Islet precursor cell (in vitro differentiated cells): Measurements from ENCODE around the gene TRABD2A.
"Not testable (repeated sequence)": the region's sequence is repeated elsewhere in the genome, so short reads cannot be mapped to it uniquely, and the experiment has no call there.

Source experiments
- DNase-seq: peaks from one replicate; pipeline ENCODE4 v3.0.0-alpha.2; 2018

The TRABD2A gene

DNA sequence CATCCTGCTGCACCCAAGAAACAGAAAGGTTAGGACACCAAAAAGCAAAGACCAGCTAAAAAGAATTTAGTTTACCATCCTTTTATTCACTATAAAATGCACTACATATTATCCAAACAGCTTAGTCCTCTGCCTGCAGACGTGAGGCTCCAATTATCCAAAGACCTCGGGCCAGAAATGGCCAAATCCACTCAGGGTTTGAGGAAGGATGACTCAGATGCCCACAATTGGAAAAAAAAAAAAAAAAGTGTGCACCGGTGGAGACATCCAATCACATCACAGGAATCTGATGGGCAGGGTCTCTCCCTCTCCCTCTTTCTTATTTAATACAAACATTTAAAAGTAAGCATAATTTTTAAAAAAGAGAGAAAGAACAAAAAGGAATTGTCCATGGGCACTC lies 65.7 kb downstream of the TRABD2A start:
- DNase-seq: no peak

DNA sequence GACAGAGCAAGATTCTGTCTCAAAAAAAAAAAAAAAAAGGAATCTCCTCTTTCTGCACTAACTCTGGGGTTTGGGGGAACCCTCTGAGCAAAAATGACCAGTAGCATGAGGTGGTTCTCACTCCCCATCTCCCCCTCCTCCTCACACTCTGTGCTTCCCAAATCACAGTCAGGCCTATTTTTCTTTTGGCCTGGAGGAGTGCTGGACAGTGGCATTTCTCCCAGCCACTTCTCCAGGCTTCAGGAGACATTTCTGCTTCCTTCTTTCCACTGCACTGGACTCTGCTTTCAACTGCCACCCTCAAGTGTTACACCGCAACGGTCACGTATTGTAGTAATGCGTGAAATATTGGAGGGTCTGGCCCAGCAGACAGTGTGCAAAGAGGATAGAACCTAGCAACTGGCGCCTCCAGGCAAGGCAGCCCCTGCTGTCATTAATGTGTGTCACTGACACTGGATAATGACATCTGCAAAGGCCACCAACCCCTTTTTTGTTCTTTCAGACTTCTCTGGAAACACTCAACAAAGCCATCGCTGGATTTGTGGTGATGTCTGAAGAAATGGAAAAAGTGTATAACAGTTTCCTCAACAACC lies 68.9 kb downstream of the TRABD2A start:
- DNase-seq: no peak

DNA sequence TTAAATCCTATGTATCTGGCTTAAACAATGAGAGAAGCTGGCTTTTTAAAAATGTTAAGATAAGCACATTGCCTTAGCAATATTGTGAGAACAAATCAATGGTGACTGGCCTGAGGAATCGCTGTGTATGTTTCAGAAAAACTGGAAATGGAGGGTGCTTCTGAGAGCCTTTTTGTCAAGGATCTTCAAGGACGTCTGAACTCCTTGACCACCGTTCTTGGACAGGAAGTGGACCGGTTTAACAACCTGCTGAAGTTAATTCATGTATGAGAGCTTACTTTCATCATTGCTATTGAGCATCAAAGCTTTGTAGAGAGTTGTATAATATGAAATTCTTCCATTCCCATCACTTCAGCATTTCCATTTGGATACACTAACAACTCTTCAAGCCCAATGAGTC lies 72.6 kb downstream of the TRABD2A start:
- no peak for DNase-seq

DNA sequence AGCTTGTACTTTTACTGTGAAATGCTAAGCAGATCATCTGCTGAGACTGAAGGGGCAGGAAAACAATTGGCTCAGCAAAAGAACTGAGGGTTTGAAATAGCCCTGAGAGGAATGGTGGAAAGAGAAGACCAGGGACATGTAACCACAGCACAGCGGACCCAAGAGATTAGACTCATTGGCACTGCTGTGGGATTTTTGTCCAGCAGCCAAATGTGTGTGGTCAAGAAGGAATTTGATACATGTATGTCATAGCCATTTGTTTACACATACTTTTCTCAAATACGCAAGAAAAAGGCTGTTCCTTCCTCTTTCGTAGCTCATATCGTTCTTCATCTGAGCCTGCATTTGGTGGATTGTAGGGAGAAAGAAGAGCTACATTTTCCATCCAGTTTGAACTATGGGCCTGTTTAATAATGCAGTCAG lies 73.8 kb downstream of the TRABD2A start:
- DNase-seq: no peak

DNA sequence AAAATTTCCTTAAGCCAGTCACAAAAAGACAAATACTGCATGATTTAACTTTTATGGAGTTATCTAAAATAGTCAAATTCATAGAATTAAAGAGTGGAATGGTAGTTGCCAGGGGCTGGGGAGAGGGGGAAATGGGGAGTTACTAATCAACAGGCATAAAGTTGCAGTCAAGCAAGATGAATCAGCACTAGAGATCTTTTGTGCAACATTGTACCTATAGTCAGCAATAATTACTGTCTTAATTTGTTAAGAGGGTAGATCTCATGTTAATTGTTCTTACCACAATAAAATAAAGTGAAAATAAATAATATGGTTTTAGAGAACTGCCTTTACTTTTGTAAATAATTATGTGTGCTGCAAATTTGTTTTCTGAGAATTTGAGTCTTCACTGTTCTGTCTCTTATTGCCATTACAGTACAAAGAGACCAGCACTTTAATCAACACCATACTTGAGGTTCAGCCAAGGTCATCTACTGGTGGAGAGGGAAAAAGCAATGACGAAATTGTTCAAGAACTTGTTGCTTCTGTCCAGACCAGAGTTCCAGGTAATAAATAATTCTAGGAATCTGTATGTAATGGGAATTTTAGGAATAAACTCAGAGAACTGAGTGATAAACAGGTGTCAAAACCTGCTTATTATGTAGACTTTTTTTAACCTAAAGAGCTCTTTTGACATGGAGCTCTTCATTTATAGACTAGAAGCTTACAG lies 75.5 kb downstream of the TRABD2A start:
- DNase-seq: no peak

DNA sequence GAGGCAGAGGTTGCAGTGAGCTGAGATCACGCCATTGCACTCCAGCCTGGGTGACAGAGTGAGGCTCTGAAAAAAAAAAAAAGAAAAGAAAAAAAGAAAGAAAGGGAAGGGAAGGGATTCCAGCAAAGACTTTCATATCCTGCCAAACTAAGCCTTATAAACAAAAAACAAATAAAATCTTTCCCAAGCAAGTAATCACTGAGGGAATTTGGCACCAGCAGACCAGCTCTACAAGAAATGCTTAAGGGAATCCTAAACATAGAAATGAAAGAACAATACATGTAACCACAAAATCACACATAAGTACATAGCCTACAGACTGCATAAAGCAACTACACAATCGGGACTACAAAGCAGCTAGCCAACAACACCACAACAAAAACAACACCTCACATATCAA lies 79.1 kb downstream of the TRABD2A start:
- DNase-seq: no peak

DNA sequence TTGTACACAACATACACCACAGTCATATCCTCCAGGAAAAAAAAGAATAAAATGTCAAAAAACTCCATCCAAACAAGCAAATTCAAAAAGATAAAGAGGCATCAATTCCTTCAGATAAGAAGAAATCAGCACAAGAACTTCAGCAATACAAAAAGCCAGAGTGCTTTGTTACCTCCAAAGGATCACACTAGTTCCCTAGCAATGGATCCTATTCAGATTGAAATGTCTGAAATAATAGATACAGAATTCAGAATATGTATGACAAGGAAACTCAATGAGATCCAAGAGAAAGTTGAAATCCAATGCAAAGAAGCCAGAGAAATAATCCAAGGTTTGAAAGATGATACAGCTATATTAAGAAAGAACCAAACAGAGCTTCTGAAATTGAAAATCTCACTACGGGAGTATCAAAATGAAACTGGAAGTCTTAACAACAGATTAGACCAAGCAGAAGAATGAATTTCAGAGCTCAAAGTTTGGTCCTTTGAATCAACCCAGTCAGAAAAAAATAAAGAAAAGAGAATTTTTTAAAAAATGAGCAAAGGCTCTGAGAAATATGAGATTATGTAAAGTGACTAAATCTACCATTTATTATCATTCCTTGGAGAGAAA lies 80.6 kb downstream of the TRABD2A start:
- no peak for DNase-seq

DNA sequence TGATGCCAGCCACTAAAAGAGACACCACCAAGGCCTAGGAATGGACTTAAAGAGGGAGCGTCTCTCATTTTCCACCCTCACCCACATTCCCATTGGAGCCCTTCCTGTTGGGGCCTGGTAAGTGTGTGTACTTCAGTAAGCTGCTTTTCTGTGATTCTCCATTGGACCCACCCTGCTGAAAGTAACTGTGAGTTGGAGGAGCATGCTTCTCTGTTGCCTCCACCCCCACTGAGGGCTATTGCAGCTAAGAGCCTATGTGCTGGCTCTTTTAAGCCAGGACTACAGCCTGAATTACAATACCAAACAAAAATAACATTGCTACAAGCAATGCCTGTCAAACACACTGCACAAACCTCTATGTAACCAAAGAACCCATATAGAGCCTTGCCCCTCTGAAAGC lies 81.1 kb downstream of the TRABD2A start:
- no peak for DNase-seq

DNA sequence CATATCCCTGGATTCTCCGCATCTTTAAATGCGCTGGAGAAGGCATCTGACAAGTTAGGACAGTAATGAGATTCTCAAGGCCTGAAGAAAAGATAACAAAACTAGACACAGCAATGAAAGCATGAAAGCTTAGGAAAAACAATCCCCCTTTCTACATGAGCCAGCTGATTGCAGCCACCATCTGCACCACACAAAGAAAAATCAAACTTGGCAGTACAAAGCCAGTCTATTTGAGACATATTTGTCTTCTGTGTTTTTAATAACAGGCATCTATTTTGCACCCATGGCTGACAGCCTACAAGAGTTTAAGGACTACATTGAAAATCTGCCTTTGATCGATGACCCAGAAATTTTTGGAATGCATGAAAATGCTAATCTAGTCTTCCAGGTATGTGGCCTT lies 83.6 kb downstream of the TRABD2A start:
- no peak for DNase-seq

DNA sequence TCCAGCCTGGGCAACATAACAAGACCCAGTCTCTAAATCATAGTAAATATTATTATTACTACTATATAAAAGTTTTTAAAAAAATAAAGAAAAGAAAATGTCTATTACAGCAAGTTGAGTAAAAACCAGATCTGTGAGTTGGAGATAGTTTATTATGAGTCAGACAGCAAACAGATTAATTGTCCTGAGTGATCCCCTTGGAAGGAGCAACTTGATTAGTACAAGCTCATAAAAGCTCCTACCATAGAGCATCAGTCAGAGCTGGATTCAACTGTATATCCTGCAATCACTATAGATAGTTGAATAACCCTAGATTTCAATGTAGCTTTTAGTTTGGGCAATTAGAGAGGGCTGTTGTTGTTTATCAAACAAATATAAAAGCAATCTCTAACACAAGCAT lies 84.1 kb downstream of the TRABD2A start:
- no peak for DNase-seq

DNA sequence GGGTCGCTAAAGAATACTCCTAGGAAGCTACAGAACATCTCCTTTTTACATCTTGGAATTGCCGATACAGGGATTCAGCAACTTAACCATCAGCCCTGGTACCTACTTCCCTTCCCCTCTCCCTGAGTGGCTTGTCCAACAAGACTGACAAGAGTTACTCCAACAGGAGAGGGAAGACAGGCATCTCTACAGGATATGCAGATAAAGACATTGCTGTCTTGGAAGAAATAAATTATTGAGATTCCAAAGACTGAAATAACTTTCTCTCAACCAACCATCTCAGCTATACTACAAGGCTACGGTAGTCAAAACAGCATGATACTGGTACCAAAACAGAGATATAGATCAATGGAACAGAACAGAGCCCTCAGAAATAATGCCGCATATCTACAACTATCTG lies 87.2 kb downstream of the TRABD2A start:
- no peak for DNase-seq

DNA sequence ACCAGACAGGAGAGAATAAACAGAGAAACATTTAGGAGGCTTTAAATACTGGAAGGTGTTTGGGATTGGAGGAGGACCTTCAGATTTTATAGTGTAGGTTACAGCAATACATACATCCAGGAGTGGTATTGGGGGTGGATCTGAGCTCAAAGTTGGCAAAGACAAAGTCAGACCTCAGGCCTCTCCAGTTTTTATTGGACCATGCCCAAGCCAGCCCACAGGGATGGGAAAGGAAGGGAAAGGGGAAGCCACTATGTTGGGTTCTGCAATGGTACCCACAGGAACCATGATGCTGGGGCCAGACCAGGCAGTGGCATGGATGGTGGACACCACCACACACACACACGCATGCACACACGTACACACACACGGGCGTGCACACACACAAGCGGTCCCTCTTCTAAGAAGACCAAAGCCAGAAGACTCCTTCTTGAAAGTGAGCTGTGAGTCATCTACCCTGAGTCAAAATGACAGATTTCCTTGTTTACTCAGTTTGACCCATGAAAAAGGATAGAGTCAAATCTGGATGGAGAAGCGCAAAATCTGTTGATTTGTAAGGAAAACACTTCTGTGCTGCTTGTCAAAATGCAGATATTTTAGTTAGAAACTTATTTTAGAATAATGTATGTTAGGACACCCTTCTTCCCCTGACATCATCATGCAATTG lies 87.9 kb downstream of the TRABD2A start:
- no peak for DNase-seq

DNA sequence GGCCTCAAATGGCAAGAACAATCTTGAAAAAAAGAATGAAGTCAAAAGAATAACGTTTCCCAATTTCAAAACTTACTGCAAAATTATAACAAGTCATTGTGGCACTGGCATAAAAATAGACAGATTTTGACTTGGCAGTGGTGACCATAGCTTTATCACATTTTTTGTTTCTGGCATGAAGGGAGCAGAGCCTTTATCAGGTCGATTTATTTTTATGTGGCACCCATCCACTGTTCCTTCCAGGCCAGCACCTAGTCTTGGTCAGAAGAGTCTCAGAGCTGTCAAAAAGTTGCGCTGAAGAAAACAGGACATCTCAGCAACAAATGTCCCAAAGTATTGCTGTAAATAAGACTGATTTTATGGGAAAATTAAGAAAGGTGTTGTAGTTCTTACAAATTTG lies 92.4 kb downstream of the TRABD2A start:
- no peak for DNase-seq

DNA sequence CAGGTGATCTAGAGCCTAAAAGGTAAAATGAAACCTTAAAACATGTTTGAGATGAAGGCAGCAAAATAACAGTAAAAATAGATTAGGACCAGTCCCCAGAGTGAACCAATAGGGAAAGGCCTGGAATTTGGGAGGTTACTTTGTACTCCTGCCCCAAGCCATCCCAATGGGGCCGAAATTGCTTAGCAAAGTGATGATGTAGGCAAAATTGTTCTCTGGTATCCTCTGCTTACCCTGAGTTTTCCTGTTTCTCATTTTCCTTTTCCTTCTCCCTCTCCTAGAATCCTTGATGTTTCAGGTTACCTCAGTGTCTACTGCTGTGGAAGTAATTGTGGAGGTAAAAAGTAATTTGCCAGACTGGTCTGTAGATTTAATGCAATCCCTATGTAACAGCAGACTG lies 92.9 kb downstream of the TRABD2A start:
- DNase-seq: no peak

DNA sequence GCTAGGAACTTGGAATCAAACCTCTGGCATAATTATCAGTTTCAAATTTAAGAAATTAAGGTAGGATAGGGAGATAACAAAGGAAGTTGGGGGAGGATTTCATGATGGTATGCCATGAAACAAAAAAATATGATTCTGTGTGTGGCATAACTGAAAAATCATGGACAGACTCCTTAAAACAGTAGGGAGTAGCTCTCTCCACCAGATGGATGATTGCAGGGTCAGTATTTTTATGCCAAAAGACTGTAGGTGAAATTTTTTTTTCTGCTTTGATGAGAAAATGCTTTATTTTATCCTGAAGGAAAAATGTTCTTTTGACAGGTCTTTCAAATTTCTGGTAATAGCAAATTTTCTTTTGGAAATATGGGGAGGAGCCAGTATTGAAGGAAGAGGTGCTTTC lies 94.3 kb downstream of the TRABD2A start:
- DNase-seq: no peak

DNA sequence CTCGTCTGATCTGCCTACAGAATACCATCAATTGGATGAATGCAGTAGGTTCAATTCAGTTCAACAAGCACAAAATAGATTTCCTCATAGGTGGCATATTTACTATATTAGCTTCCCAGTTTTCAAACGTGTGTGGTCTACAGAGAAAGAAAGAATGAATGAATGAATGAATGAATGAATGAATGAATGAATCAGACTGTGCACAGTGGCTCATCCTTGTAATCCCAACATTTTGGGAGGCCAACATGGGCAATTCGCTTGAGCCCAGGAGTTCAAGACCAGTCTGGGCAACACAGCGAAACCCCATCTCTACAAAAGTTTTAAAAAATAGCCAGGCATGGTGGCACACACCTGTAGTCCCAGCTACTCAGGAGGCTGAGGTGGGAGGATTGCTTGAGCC lies 94.9 kb downstream of the TRABD2A start:
- no peak for DNase-seq

DNA sequence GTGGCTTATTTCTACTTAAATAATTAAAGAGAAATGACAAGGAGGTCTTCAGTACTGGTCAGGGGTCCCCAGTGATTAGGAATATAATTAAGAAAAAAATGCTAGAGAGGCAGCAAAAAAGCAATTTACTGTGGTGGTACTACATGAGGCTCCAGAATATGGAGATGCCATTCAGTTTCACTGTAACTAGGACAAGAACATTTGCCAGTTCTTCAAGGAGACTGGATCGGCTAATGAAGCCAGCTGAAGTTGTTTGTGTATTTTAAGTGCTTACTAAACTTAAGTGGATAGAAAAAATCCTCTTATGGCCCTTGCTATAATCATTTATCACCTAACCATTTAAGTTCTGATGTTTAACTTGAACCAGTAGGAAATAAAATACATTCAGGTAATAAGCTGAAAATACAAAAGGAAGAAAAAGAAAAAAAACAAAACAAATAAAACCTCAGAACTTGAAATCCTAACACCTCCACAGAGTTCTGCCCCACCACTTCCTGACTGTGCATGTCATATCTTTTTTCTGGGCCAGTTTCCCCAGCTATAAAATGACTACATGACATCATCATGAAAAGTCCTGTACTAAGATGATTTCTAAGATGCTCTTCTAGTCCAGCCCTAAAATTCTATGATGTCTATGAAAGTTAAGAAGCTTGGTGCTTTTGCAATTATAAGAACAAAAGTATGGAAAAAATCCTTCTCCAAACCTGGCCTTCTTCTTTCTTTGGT lies 98.0 kb downstream of the TRABD2A start:
- DNase-seq: no peak

DNA sequence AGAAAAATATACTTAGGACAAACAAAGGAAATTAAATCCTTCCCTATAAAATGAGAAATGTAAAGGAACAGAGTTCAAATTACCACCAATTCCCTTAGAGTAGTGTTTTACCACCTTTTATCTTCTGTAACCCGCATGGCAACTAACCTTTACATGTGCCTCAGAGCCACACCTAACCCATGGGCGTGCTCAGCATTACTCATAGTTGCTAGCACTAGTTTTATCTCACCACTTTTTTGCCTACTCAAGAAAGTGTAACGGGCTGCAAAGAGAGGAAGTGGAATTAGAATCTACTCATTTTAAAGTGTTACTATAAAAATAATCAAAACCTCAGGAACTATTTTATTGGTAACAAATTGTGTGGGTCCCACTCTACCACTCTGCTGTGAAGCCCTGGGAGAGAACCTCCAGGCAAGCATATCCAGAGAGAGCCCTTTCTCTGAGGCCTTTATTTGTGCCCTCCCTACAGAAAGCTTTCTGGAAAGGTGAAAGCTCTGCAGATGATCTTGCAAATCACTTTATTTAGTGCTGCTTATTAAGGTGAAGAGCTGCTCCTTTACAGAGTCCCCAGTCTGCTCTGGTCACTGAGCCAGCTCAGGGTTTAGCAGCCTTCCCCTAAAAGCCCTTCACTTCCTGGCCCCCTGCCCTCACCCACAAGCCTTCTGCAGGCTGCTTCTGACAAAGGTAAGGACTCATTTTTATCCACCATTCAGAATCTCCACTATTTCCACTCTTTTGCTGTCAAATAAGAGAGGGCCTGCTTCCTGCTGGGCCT lies 98.8 kb downstream of the TRABD2A start:
- no peak for DNase-seq

DNA sequence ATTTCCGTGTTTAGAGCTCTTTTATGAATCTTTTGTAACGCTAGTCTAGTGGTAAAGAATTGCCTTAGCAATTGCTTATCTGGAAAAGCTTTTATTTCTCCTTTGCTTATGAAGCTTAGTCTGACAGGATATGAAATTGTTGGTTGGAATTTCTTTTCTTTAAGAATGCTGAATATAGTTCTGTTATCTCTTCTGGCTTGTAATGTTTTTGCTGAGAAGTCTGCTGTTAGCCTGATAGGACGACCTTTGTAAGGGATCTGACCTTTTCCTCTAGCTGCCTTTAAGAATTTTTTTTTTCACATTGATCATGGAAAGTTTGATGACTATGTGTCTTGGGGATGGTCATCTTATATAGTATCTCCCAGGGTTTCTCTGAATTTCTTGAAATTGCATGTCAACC lies 101.1 kb downstream of the TRABD2A start:
- no peak for DNase-seq

DNA sequence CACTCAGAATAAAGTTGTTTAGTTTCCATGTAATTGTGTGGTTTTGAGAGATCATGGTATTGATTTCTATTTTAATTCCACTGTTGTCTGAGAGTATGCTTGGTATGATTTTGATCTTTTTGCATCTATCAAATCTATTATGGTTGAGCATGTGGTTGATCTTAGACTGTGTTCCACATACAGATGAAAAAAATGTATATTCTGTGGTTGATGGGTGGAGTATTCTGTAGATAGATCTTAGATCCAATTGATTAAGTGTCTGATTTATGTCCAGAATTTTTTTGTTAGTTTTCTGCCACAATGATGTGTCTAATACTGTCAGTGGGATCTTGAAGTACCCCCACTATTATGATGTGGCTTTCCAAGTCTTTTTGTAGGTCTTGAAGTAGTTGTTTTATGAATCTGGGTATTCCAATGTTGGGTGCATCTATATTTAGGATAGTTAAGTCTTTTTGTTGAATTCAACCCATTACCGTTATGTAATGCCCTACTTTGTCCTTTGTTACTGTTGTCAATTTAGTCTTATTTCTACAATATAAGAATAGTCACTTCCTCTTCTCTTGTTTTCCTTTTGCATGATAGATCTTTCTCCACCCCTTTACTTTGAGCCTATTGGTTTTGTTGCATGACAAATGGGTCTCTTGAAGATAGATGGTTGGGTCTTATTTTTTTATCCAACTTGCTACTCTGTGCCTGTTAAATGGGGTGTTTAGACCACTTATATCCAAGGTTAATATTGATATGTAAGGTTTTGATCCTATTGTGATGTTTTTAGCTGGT lies 101.8 kb downstream of the TRABD2A start:
- no peak for DNase-seq

DNA sequence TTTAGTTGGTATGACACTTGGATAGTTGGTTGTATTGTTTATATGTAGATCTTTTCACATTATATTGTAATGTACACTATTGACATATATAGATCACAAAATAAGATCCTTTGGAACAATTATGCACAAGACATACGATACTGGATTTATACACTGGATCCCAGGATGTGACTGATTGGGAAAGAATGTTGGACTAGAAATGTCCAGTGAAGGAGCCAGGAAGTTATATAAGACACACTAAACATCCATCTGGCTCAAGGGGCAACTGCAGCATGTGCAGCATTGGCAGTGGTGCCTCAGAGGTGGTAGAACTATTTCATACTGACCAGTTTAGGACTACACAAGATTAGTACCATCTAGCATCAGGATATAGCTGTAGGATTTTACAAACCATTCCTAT lies 104.9 kb downstream of the TRABD2A start:
- DNase-seq: no peak

DNA sequence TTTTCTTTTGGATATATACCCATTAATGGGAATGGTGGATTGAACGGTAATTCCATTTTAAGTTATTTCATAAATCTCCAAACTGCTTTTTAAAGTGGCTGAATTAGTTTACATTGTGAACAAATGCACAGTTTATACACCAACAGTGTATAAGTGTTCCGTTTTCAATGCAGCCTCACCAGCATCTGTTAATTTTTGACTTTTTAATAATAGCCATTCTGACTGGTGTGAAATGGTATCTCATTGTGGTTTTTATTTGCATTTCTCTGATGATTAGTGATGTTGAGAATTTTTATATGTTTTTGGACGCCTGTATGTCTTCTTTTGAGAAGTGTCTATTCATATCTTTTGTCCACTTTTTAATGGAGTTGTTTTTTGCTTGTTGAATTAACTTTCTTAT lies 107.3 kb downstream of the TRABD2A start:
- not testable (repeated sequence) for DNase-seq
